K562 (cell line): ENCODE data around the gene NFYC. TPM values are rescaled to one million over a fixed set of nuclear protein-coding genes. Genes with fewer than 3 reads are reported as not detected.

ENCODE experiments used
- ATF3 ChIP-seq, 2 experiments: fragments of 450-650 bp in 1 of 2; sonication (generic) in 1 of 2; formaldehyde crosslinking in 1 of 2; IDR thresholded peaks in 1 of 2; conservative IDR thresholded peaks in 1 of 2; 2 replicates each; pipeline versions ENCODE4 v1.6.1 to v1.8.1; 2016 to 2023; ENCODE audit warnings: mild to moderate bottlenecking in 2 of 2, moderate library complexity in 2 of 2, inconsistent platforms in 1 of 2, missing genetic modification reagents in 1 of 2
- E2F6 ChIP-seq, 2 experiments: IDR thresholded peaks; 2 replicates each; pipeline ENCODE4 v1.6.1; 2011; ENCODE audit warnings: borderline replicate concordance in 1 of 2, control low read depth in 1 of 2, low read depth in 1 of 2, low read length in 1 of 2, mild to moderate bottlenecking in 1 of 2, mixed read lengths in 1 of 2, moderate library complexity in 1 of 2; ENCODE audit not compliant: insufficient read depth in 1 of 2, insufficient read length in 1 of 2, poor library complexity in 1 of 2, severe bottlenecking in 1 of 2; ENCODE audit errors: extremely low read depth in 1 of 2
- FOXK1 ChIP-seq: sonication (generic); formaldehyde crosslinking; IDR thresholded peaks from 2 replicates; pipeline ENCODE4 v1.8.0; 2022; ENCODE audit warnings: missing genetic modification reagents, mild to moderate bottlenecking, borderline replicate concordance
- HNRNPK ChIP-seq: fragments of 200-400 bp; formaldehyde crosslinking; IDR thresholded peaks from one replicate; pipeline ENCODE4 v1.6.1; 2018; ENCODE audit warnings: mild to moderate bottlenecking, low read depth, low read length; ENCODE audit not compliant: poor library complexity, severe bottlenecking
- HNRNPL ChIP-seq: fragments of 200-400 bp; formaldehyde crosslinking; IDR thresholded peaks from 2 replicates; pipeline ENCODE4 v1.6.1; 2017; ENCODE audit warnings: low read depth, mild to moderate bottlenecking, low read length
- NCOA6 ChIP-seq: fragments of 450-650 bp; IDR thresholded peaks from 2 replicates; pipeline ENCODE4 v1.6.1; 2017; ENCODE audit warnings: mild to moderate bottlenecking
- RB1 ChIP-seq: fragments of 450-650 bp; IDR thresholded peaks from 2 replicates; pipeline ENCODE4 v1.6.1; 2017; ENCODE audit warnings: low read depth, mild to moderate bottlenecking
- RBM17 ChIP-seq: fragments of 200-400 bp; formaldehyde crosslinking; IDR thresholded peaks from 2 replicates; pipeline ENCODE4 v1.6.1; 2017; ENCODE audit warnings: low read depth, mild to moderate bottlenecking, low read length, borderline replicate concordance
- SIX5 ChIP-seq, 2 experiments: IDR thresholded peaks; 2 replicates each; pipeline ENCODE4 v1.6.1; 2011; ENCODE audit warnings: low read length in 2 of 2, borderline replicate concordance in 1 of 2, low read depth in 1 of 2, mild to moderate bottlenecking in 1 of 2, moderate library complexity in 1 of 2; ENCODE audit not compliant: insufficient read depth in 1 of 2
- SMARCA4 ChIP-seq: fragments of 450-650 bp; IDR thresholded peaks from 2 replicates; pipeline ENCODE4 v1.6.1; 2016
- SPI1 ChIP-seq: IDR thresholded peaks from 2 replicates; pipeline ENCODE4 v1.6.1; 2011; ENCODE audit warnings: low read depth, low read length, control low read depth, borderline replicate concordance
- TAF7 ChIP-seq: fragments of 450-650 bp; IDR thresholded peaks from 2 replicates; pipeline ENCODE4 v1.6.1; 2016; ENCODE audit warnings: missing genetic modification characterization, missing compliant biosample characterization
- TEAD4 ChIP-seq, 2 experiments: sonication (generic) in 1 of 2; formaldehyde crosslinking in 1 of 2; IDR thresholded peaks; 2 replicates each; pipeline versions ENCODE4 v1.6.1 to v1.8.0; 2012 to 2022; ENCODE audit warnings: borderline replicate concordance in 1 of 2, inconsistent platforms in 1 of 2, low read length in 1 of 2, mild to moderate bottlenecking in 1 of 2, missing genetic modification reagents in 1 of 2
- ZNF184 ChIP-seq: sonication (generic); formaldehyde crosslinking; IDR thresholded peaks from 2 replicates; pipeline ENCODE4 v1.5.0; 2020; ENCODE audit warnings: missing genetic modification reagents
- ZNF263 ChIP-seq: sonication (generic); formaldehyde crosslinking; IDR thresholded peaks from 2 replicates; pipeline ENCODE4 v1.8.0; 2022; ENCODE audit warnings: mild to moderate bottlenecking, missing genetic modification reagents, borderline replicate concordance
- polyA plus RNA-seq, 8 experiments: library from polyadenylated mRNA; depleted of rRNA in 4 of 8; stranded (reverse) in 5 of 8; unstranded in 3 of 8; fragments of >200 nt; fragmentation: Nextera tagmentation in 2 of 8; fragmentation: Illumina TruSeq in 1 of 8; extraction: Ambion mirVana in 2 of 8; extraction: Trizol in 1 of 8; gene quantifications; 2 replicates each; pipeline versions ENCODE4 v1.2.1 to v1.2.3, GENCODE V29; 2011 to 2014; ENCODE audit warnings: inconsistent platforms in 1 of 8, missing spikeins in 1 of 8
- total RNA-seq, 7 experiments: library from RNA; depleted of rRNA in 6 of 7; stranded (reverse); fragments of >200 nt in 6 of 7; fragmentation: Illumina TruSeq in 2 of 7; extraction: Trizol in 2 of 7; gene quantifications; 2 replicates each; pipeline versions ENCODE4 v1.2.1 to v1.2.3, GENCODE V29; 2011 to 2021; ENCODE audit warnings: low replicate concordance in 1 of 7
- TF ChIP-seq, protein P1 (sequence below): sonication (generic); formaldehyde crosslinking; IDR thresholded peaks from 2 replicates; pipeline ENCODE4 v1.9.0; 2022; ENCODE audit warnings: mild to moderate bottlenecking, missing genetic modification reagents
- TF ChIP-seq, protein P2 (sequence below): fragments of 450-650 bp; IDR thresholded peaks from one replicate; pipeline ENCODE4 v1.6.1; 2018; ENCODE audit warnings: mild to moderate bottlenecking, moderate library complexity; ENCODE audit not compliant: partially characterized antibody
- TF ChIP-seq, protein P3 (sequence below): fragments of 450-650 bp; IDR thresholded peaks from 2 replicates; pipeline ENCODE4 v1.6.1; 2016; ENCODE audit warnings: borderline replicate concordance

The NFYC gene
- total and polyA plus RNA-seq, 9 of the 15 experiments (the other 6 are each of a cell fraction or from before 2014, with no cell fraction given): 4.8 to 59.8 (median 41.1) TPM

- TF ChIP-seq TEAD4 (IDR thresholded peaks at IDR 0.05; ENCODE audit: low read length) (no peak), TEAD4 (CRISPR knock-in tag; IDR thresholded peaks at IDR 0.05; ENCODE audit: borderline replicate concordance) (0 out of 2 replicates have a peak, but pooled peaks have one; percentile 32), SIX5 (IDR thresholded peaks at IDR 0.05; ENCODE audit: borderline replicate concordance in 1 of 2, insufficient read depth in 1 of 2, low read depth in 1 of 2, low read length in 2 of 2) (no peak), ATF3 (IDR thresholded peaks at IDR 0.05) (peak; percentile 55; the same call in 1 of the 2 replicates), ATF3 (CRISPR knock-in tag; conservative IDR thresholded peaks at IDR 0.05) (peak; percentile 48), ZNF184 (CRISPR knock-in tag) (no peak), NCOA6 (no peak), RBM17 (no peak), RB1 (peak; percentile 98), TAF7 (peak; percentile 97), E2F6 (IDR thresholded peaks at IDR 0.05; ENCODE audit: borderline replicate concordance in 1 of 2, extremely low read depth in 1 of 2, insufficient read depth in 1 of 2, insufficient read length in 1 of 2, low read depth in 1 of 2, low read length in 1 of 2, poor library complexity in 1 of 2, severe bottlenecking in 1 of 2) (peak; percentile 90 to 98), SPI1 (peak; percentile 96), HNRNPK (peak; percentile 36), FOXK1 (CRISPR knock-in tag) (peak; percentile 77), HNRNPL (peak; percentile 76), ZNF263 (CRISPR knock-in tag) (peak; percentile 62; the same call in 1 of the 2 replicates), SMARCA4 (no peak; the same call in 1 of the 2 replicates)
- TF ChIP-seq, protein P1, sequence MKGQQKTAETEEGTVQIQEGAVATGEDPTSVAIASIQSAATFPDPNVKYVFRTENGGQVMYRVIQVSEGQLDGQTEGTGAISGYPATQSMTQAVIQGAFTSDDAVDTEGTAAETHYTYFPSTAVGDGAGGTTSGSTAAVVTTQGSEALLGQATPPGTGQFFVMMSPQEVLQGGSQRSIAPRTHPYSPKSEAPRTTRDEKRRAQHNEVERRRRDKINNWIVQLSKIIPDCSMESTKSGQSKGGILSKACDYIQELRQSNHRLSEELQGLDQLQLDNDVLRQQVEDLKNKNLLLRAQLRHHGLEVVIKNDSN: no peak
- TF ChIP-seq, protein P2, sequence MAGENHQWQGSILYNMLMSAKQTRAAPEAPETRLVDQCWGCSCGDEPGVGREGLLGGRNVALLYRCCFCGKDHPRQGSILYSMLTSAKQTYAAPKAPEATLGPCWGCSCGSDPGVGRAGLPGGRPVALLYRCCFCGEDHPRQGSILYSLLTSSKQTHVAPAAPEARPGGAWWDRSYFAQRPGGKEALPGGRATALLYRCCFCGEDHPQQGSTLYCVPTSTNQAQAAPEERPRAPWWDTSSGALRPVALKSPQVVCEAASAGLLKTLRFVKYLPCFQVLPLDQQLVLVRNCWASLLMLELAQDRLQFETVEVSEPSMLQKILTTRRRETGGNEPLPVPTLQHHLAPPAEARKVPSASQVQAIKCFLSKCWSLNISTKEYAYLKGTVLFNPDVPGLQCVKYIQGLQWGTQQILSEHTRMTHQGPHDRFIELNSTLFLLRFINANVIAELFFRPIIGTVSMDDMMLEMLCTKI: no peak
- TF ChIP-seq, protein P3, sequence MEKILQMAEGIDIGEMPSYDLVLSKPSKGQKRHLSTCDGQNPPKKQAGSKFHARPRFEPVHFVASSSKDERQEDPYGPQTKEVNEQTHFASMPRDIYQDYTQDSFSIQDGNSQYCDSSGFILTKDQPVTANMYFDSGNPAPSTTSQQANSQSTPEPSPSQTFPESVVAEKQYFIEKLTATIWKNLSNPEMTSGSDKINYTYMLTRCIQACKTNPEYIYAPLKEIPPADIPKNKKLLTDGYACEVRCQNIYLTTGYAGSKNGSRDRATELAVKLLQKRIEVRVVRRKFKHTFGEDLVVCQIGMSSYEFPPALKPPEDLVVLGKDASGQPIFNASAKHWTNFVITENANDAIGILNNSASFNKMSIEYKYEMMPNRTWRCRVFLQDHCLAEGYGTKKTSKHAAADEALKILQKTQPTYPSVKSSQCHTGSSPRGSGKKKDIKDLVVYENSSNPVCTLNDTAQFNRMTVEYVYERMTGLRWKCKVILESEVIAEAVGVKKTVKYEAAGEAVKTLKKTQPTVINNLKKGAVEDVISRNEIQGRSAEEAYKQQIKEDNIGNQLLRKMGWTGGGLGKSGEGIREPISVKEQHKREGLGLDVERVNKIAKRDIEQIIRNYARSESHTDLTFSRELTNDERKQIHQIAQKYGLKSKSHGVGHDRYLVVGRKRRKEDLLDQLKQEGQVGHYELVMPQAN: peak; percentile 7; the same call in 1 of the 2 replicates
Observed at GRCh38 chr1:40691538-40692428, at the start of gene NFYC (continued).
